Peyer's patch (tissue), 4 donors: Measurements from ENCODE around the gene NLK.

Experiments used
- CTCF ChIP-seq, 6 experiments: fragments of 450-650 bp in 4 of 6; fragments of 200-600 bp in 2 of 6; sonication (generic) in 1 of 6; IDR thresholded peaks; one replicate each; pipeline ENCODE4 v1.5.1; 2017 to 2019; ENCODE audit warnings: antibody characterized with exemption in 6 of 6, mild to moderate bottlenecking in 3 of 6, moderate library complexity in 1 of 6
- POLR2A ChIP-seq, 2 donors: fragments of 450-650 bp; IDR thresholded peaks; one replicate each; pipeline ENCODE4 v1.5.1; 2017; ENCODE audit warnings: antibody characterized with exemption in 2 of 2, mild to moderate bottlenecking in 2 of 2, moderate library complexity in 2 of 2

GRCh38 chr17:28043296-28043695 lies 819 bp downstream of the NLK start:
- TF ChIP-seq CTCF (IDR thresholded peaks at IDR 0.05) (no peak), POLR2A (IDR thresholded peaks at IDR 0.05) (no peak)
